Measurements from ENCODE around the gene SRSF12.

GRCh38 chr6:89048985-89049384 is 68.9 kb downstream of the SRSF12 start:
- TF ChIP-seq EZH2phosphoT487 (IDR thresholded peaks at IDR 0.05; ENCODE audit: low read depth, severe bottlenecking, unreplicated experiment) = no peak
- TF ChIP-seq, protein P1, sequence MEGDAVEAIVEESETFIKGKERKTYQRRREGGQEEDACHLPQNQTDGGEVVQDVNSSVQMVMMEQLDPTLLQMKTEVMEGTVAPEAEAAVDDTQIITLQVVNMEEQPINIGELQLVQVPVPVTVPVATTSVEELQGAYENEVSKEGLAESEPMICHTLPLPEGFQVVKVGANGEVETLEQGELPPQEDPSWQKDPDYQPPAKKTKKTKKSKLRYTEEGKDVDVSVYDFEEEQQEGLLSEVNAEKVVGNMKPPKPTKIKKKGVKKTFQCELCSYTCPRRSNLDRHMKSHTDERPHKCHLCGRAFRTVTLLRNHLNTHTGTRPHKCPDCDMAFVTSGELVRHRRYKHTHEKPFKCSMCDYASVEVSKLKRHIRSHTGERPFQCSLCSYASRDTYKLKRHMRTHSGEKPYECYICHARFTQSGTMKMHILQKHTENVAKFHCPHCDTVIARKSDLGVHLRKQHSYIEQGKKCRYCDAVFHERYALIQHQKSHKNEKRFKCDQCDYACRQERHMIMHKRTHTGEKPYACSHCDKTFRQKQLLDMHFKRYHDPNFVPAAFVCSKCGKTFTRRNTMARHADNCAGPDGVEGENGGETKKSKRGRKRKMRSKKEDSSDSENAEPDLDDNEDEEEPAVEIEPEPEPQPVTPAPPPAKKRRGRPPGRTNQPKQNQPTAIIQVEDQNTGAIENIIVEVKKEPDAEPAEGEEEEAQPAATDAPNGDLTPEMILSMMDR (IDR thresholded peaks at IDR 0.05; ENCODE audit: poor library complexity) = no peak
